H1 (cell line): ENCODE data around the gene RPL3. TPM values are rescaled to one million over a fixed set of nuclear protein-coding genes. Genes with fewer than 3 reads are reported as not detected.

Experiments
- CHD7 ChIP-seq: fragments of 300-600 bp; sonication (generic); IDR thresholded peaks from 2 replicates; pipeline ENCODE4 v1.7.1; 2012; ENCODE audit warnings: low read length, moderate library complexity, mild to moderate bottlenecking, inconsistent platforms; ENCODE audit not compliant: insufficient replicate concordance
- polyA plus RNA-seq, 7 experiments: library from polyadenylated mRNA; depleted of rRNA in 3 of 7; stranded (reverse) in 5 of 7; unstranded in 2 of 7; fragments of >200 nt in 5 of 7; fragments of 200-250 nt in 2 of 7; gene quantifications; 1 replicate in 5 of 7; 2 replicates in 1 of 7; 4 replicates in 1 of 7; pipeline versions ENCODE4 v1.2.1 to v1.2.3, GENCODE V29; 2011 to 2013; ENCODE audit warnings: missing spikeins in 2 of 7, mixed read lengths in 2 of 7
- total RNA-seq: library from RNA; stranded (reverse); fragmentation: NEBNext Ultra II Directional; extraction: Animal tissue kit (Norgen Biotek cat#: 25700); gene quantifications from 2 replicates; pipeline ENCODE4 v1.2.1, GENCODE V29; 2021

RPL3 gene
- total and polyA plus RNA-seq, 2 of the 8 experiments (the other 6 are each of a cell fraction or from before 2014, with no cell fraction given): 2,865 to 5,466 TPM

DNA sequence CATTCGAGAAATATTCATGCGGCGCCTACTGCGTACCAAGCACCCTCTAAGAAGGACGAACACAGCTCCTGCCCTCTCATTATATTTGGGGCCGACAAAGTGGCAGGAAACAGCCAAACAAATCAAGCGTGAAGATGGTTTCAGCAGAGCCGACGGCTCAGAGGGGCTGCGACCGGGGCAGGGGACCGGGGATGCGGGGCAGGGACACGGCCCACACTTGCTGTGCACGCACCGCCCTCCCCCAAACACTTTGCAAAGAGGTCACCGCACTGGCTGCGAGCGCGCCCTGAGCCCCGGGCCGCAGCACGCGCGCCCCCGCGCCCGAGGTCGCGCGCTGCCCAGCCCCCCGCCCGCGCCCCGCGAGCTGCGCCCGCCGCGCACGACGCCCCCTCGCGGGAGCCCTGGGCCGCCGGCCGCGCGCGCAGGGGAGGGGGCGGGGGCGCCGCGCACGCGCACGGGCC, 30.1 kb upstream of the RPL3 start (continued):
- TF ChIP-seq CHD7: no peak
